GM23338 (cell line): ENCODE results near the gene ATP8B2. TPM values are rescaled to one million over a fixed set of nuclear protein-coding genes. Genes with fewer than 3 reads are reported as not detected.

ENCODE experiments used
- ATAC-seq: fragments of 200-7000 bp; cut with Tn5 transposase; 3 replicates; pipeline ENCODE4 v1.9.1; 2020
- DNase-seq: peaks from one replicate; pipeline ENCODE4 v3.0.0-alpha.2; 2015; ENCODE audit warnings: low spot score
- H2AFZ ChIP-seq: fragments of 200-600 bp; sonication (generic); 2 replicates; pipeline ENCODE4 v1.8.0; 2016; ENCODE audit warnings: antibody characterized with exemption, mild to moderate bottlenecking, moderate library complexity
- H3F3A ChIP-seq: fragments of 200-600 bp; sonication (generic); replicated peaks from 2 replicates; pipeline ENCODE4 v1.8.0; 2017; ENCODE audit warnings: antibody characterized with exemption, mixed run types, low read depth
- H3K27ac ChIP-seq: fragments of 200-600 bp; sonication (generic); 2 replicates; pipeline ENCODE4 v1.6.1; 2016; ENCODE audit warnings: low read depth
- H3K27me3 ChIP-seq: fragments of 200-600 bp; sonication (generic); 2 replicates; pipeline ENCODE4 v1.8.0; 2016; ENCODE audit warnings: mild to moderate bottlenecking, mixed run types, moderate library complexity; ENCODE audit not compliant: insufficient read depth
- H3K36me3 ChIP-seq: fragments of 200-600 bp; sonication (generic); 2 replicates; pipeline ENCODE4 v1.8.0; 2016; ENCODE audit warnings: mild to moderate bottlenecking; ENCODE audit not compliant: insufficient read depth
- H3K4me1 ChIP-seq: fragments of 200-600 bp; sonication (generic); 2 replicates; pipeline ENCODE4 v1.8.0; 2016; ENCODE audit warnings: mild to moderate bottlenecking, moderate library complexity; ENCODE audit not compliant: insufficient read depth
- H3K4me2 ChIP-seq: fragments of 200-600 bp; sonication (generic); 2 replicates; pipeline ENCODE4 v1.7.1; 2017; ENCODE audit warnings: mixed run types
- H3K4me3 ChIP-seq: fragments of 200-600 bp; sonication (generic); 2 replicates; pipeline ENCODE4 v1.6.1; 2016; ENCODE audit warnings: mixed run types
- H3K79me2 ChIP-seq: fragments of 200-600 bp; sonication (generic); replicated peaks from 2 replicates; pipeline ENCODE4 v1.8.0; 2017; ENCODE audit warnings: mild to moderate bottlenecking; ENCODE audit not compliant: insufficient read depth
- H3K9me2 ChIP-seq: fragments of 200-600 bp; sonication (generic); 2 replicates; pipeline ENCODE4 v1.8.0; 2017; ENCODE audit not compliant: insufficient read depth
- H4K20me1 ChIP-seq: fragments of 200-600 bp; sonication (generic); replicated peaks from 2 replicates; pipeline ENCODE4 v1.8.0; 2017; ENCODE audit warnings: mild to moderate bottlenecking; ENCODE audit not compliant: insufficient read depth
- H3K27ac Mint-ChIP-seq: 2 replicates; pipeline ENCODE4 v1.8.0; 2020; ENCODE audit warnings: inconsistent platforms, mild to moderate bottlenecking, moderate library complexity, mixed read lengths
- H3K27me3 Mint-ChIP-seq: 3 replicates; pipeline ENCODE4 v1.8.0; 2022; ENCODE audit warnings: low read depth, mild to moderate bottlenecking, moderate library complexity, mixed read lengths, inconsistent platforms; ENCODE audit not compliant: insufficient read depth, poor library complexity
- H3K36me3 Mint-ChIP-seq: 3 replicates; pipeline ENCODE4 v1.8.0; 2021; ENCODE audit warnings: low read depth, mild to moderate bottlenecking, inconsistent platforms, moderate library complexity, mixed read lengths
- H3K4me1 Mint-ChIP-seq: 3 replicates; pipeline ENCODE4 v1.8.0; 2020; ENCODE audit warnings: mild to moderate bottlenecking, inconsistent platforms, mixed read lengths
- H3K4me3 Mint-ChIP-seq: 3 replicates; pipeline ENCODE4 v1.8.0; 2021; ENCODE audit warnings: moderate library complexity, mild to moderate bottlenecking, inconsistent platforms, mixed read lengths
- H3K9me3 Mint-ChIP-seq: 3 replicates; pipeline ENCODE4 v1.8.0; 2020; ENCODE audit warnings: moderate library complexity, mild to moderate bottlenecking, inconsistent platforms, mixed read lengths
- CREB1 ChIP-seq: fragments of 250-450 bp; sonication (Bioruptor Pico); IDR thresholded peaks from 2 replicates; pipeline ENCODE4 v1.5.0; 2020; ENCODE audit warnings: low read depth, mild to moderate bottlenecking, moderate library complexity
- EZH2 ChIP-seq: fragments of 200-600 bp; sonication (generic); IDR thresholded peaks from one replicate; pipeline ENCODE4 v1.8.0; 2017; ENCODE audit warnings: antibody characterized with exemption, mild to moderate bottlenecking, low read depth; ENCODE audit not compliant: unreplicated experiment
- EZH2phosphoT487 ChIP-seq: fragments of 200-600 bp; sonication (generic); IDR thresholded peaks from one replicate; pipeline ENCODE4 v1.8.1; 2018; ENCODE audit warnings: antibody characterized with exemption; ENCODE audit not compliant: unreplicated experiment
- JUNB ChIP-seq: IDR thresholded peaks from one replicate; pipeline ENCODE4 v1.6.1; 2016; ENCODE audit warnings: antibody characterized with exemption; ENCODE audit not compliant: unreplicated experiment
- ZNF331 ChIP-seq: fragments of 250-450 bp; sonication (Bioruptor Pico); IDR thresholded peaks from 2 replicates; pipeline ENCODE4 v1.5.0; 2020; ENCODE audit warnings: low read depth, mild to moderate bottlenecking, moderate library complexity
- polyA plus RNA-seq: library from polyadenylated mRNA; unstranded; fragments of >200 nt; fragmentation: Nextera tagmentation; extraction: Ambion mirVana; gene quantifications from 2 replicates; pipeline ENCODE4 v1.2.1, GENCODE V29; 2016
- total RNA-seq: library from RNA; depleted of rRNA; stranded (reverse); fragments of >200 nt; shearing (Covaris generic); gene quantifications from 2 replicates; pipeline ENCODE4 v1.2.3, GENCODE V29; 2014
- TF ChIP-seq, protein P1 (sequence below), 2 experiments: fragments of 200-600 bp in 1 of 2; sonication (generic) in 1 of 2; conservative IDR thresholded peaks; 2 replicates each; pipeline versions ENCODE4 v1.5.1 to v1.6.1; 2016 to 2017; ENCODE audit warnings: antibody characterized with exemption in 2 of 2, low read depth in 2 of 2, mild to moderate bottlenecking in 2 of 2, moderate library complexity in 1 of 2
- TF ChIP-seq, protein P2 (sequence below): IDR thresholded peaks from one replicate; pipeline ENCODE4 v1.6.1; 2018; ENCODE audit warnings: antibody characterized with exemption; ENCODE audit not compliant: unreplicated experiment

The ATP8B2 gene
- total and polyA plus RNA-seq, 2 experiments from 2014 or later, result 11.0 to 112 TPM

DNA sequence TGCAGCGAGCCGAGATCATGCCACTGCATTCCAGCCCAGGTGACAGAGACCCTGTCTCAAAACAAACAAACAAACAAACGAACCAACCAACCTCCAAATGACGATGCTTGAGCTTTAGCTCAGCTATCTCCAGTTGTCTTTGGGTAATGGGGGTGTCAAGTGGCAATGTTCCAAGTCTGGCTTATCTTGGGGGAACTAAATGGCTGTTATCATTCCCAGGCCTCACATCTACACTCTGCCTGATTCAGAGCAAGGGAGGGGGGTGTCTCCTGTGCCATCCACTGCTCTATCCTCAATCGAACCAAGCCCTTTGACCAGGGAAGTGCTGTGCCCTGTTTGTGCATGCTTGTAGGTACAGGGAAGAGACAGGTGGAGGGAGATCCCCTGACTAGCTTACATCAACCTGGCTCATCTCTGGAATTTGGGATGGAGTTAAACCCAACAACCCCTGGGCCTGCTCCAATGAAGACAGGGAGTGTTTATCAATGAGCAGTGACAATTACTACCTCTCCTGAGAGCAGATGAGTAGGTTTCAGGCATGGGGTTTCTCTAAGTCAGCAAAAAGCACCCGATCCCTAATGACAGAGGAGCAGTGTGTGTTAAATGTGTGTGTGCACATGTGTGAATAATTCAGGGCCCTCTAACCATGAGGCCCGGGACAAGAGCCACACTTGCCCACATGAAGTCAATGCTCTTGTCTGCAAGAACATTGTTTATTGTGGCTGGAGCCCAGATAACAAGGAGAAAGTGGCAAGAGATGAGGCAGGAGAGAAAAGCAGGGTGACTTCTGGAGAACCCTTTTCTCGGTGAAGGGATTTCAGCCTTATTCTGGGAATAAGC, 59.5 kb downstream of the ATP8B2 start:
- no peak overlapping the region for H3K4me3 ChIP-seq
- no peaks in the 10 kb centered on the region for H3K9me2 ChIP-seq
- Mint-ChIP-seq H3K9me3 (no peaks in the 10 kb centered on the region), H3K4me3 (no peak overlapping the region), H3K4me1 (no peaks in the 10 kb centered on the region), H3K36me3 (no peaks in the 10 kb centered on the region), H3K27me3 (peaks cover 4% of the 10 kb centered on the region), H3K27ac (no peak overlapping the region)
- H3K27me3 ChIP-seq, result no peaks in the 10 kb centered on the region
- H2AFZ ChIP-seq, result peak overlapping the region; percentile 72
- no peak for ATAC-seq
- no peak for DNase-seq
- no peaks in the 10 kb centered on the region for H3K36me3 ChIP-seq
- no peak overlapping the region for H3K27ac ChIP-seq
- TF ChIP-seq JUNB, result peak; percentile 54
- TF ChIP-seq, protein P1, sequence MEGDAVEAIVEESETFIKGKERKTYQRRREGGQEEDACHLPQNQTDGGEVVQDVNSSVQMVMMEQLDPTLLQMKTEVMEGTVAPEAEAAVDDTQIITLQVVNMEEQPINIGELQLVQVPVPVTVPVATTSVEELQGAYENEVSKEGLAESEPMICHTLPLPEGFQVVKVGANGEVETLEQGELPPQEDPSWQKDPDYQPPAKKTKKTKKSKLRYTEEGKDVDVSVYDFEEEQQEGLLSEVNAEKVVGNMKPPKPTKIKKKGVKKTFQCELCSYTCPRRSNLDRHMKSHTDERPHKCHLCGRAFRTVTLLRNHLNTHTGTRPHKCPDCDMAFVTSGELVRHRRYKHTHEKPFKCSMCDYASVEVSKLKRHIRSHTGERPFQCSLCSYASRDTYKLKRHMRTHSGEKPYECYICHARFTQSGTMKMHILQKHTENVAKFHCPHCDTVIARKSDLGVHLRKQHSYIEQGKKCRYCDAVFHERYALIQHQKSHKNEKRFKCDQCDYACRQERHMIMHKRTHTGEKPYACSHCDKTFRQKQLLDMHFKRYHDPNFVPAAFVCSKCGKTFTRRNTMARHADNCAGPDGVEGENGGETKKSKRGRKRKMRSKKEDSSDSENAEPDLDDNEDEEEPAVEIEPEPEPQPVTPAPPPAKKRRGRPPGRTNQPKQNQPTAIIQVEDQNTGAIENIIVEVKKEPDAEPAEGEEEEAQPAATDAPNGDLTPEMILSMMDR (conservative IDR thresholded peaks at IDR 0.05; ENCODE audit: low read depth in 2 of 2), result no peak
- no peak overlapping the region for H3K4me2 ChIP-seq
- H4K20me1 ChIP-seq, result no peaks in the 10 kb centered on the region
- H3K79me2 ChIP-seq, result no peaks in the 10 kb centered on the region
- H3F3A ChIP-seq, result no peaks in the 10 kb centered on the region
- H3K4me1 ChIP-seq, result no peaks in the 10 kb centered on the region

DNA sequence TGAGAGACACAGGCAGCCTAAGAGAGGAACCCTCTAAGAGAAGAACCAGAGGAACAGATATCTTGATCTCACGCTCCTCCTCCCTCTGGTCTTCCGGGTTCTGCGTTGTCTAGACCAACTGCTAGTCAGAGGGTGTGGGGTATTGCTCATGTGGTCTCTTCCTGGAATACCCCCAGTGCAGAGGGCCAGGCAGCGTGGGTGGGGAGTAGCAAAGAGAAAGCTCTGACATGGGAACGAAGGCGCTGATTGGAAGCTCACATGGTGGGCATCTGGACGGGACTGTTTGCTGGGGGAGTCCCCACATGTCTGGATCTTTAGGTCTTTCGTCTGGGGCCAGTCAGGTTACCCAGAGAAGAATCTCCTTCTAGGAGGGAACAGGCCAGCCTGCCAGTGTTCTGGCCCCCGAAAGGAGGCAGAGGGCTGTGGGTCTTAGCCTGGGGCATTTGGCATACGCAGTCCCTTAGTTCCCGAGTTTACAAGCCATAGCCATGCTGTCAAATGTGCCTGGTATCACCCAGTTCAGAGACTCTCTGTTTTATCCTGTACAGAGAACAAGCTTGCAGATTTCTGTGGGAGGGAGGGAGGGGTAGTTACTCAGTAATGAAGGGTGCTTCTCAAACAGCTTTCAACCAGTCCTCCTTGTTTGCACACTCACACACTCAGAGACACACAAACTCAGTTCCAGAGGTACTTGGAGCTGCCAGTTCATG, 61.5 kb downstream of the ATP8B2 start:
- Histone ChIP-seq H4K20me1 (no peaks in the 10 kb centered on the region), H2AFZ (no peak overlapping the region; the same call in 1 of the 2 replicates), H3K27ac (no peak overlapping the region), H3K79me2 (no peaks in the 10 kb centered on the region), H3K4me2 (no peak overlapping the region), H3F3A (no peaks in the 10 kb centered on the region), H3K4me1 (no peaks in the 10 kb centered on the region), H3K27me3 (no peaks in the 10 kb centered on the region), H3K36me3 (no peaks in the 10 kb centered on the region), H3K4me3 (no peak overlapping the region), H3K9me2 (no peaks in the 10 kb centered on the region)
- Mint-ChIP-seq H3K27ac (no peak overlapping the region), H3K27me3 (peaks cover 4% of the 10 kb centered on the region), H3K36me3 (no peaks in the 10 kb centered on the region), H3K4me1 (no peaks in the 10 kb centered on the region), H3K4me3 (no peak overlapping the region), H3K9me3 (no peaks in the 10 kb centered on the region)
- TF ChIP-seq EZH2, result no peak
- TF ChIP-seq CREB1 (CRISPR knock-in tag), result no peak
- TF ChIP-seq ZNF331 (CRISPR knock-in tag), result no peak
- TF ChIP-seq JUNB, result no peak
- TF ChIP-seq EZH2phosphoT487, result no peak
- TF ChIP-seq, protein P1 (conservative IDR thresholded peaks at IDR 0.05; ENCODE audit: low read depth in 2 of 2), result no peak
- TF ChIP-seq, protein P2, sequence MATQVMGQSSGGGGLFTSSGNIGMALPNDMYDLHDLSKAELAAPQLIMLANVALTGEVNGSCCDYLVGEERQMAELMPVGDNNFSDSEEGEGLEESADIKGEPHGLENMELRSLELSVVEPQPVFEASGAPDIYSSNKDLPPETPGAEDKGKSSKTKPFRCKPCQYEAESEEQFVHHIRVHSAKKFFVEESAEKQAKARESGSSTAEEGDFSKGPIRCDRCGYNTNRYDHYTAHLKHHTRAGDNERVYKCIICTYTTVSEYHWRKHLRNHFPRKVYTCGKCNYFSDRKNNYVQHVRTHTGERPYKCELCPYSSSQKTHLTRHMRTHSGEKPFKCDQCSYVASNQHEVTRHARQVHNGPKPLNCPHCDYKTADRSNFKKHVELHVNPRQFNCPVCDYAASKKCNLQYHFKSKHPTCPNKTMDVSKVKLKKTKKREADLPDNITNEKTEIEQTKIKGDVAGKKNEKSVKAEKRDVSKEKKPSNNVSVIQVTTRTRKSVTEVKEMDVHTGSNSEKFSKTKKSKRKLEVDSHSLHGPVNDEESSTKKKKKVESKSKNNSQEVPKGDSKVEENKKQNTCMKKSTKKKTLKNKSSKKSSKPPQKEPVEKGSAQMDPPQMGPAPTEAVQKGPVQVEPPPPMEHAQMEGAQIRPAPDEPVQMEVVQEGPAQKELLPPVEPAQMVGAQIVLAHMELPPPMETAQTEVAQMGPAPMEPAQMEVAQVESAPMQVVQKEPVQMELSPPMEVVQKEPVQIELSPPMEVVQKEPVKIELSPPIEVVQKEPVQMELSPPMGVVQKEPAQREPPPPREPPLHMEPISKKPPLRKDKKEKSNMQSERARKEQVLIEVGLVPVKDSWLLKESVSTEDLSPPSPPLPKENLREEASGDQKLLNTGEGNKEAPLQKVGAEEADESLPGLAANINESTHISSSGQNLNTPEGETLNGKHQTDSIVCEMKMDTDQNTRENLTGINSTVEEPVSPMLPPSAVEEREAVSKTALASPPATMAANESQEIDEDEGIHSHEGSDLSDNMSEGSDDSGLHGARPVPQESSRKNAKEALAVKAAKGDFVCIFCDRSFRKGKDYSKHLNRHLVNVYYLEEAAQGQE, result no peak
- ATAC-seq (no peak), DNase-seq (no peak)
